Keratinocyte (primary cell): ENCODE measurements around the gene DLGAP1.

Experiments
- EZH2 ChIP-seq: IDR thresholded peaks from one replicate; pipeline ENCODE4 v1.6.1; 2012; ENCODE audit warnings: inconsistent platforms, mild to moderate bottlenecking, low read length, moderate library complexity
- TF ChIP-seq, protein P1 (sequence below), 3 experiments: IDR thresholded peaks in 1 of 3; conservative IDR thresholded peaks in 1 of 3; optimal IDR thresholded peaks in 1 of 3; 2 replicates in 2 of 3; 3 replicates in 1 of 3; pipeline versions ENCODE3 to v1.5.1; 2011; ENCODE audit warnings: low read length in 3 of 3, mild to moderate bottlenecking in 3 of 3, moderate library complexity in 2 of 3, control low read depth in 1 of 3, inconsistent platforms in 1 of 3; ENCODE audit not compliant: insufficient read depth in 2 of 3; ENCODE audit errors: extremely low read depth in 1 of 3

GRCh38 chr18:3798032-3798431 lies 657.1 kb downstream of the DLGAP1 start:
- TF ChIP-seq, protein P1, sequence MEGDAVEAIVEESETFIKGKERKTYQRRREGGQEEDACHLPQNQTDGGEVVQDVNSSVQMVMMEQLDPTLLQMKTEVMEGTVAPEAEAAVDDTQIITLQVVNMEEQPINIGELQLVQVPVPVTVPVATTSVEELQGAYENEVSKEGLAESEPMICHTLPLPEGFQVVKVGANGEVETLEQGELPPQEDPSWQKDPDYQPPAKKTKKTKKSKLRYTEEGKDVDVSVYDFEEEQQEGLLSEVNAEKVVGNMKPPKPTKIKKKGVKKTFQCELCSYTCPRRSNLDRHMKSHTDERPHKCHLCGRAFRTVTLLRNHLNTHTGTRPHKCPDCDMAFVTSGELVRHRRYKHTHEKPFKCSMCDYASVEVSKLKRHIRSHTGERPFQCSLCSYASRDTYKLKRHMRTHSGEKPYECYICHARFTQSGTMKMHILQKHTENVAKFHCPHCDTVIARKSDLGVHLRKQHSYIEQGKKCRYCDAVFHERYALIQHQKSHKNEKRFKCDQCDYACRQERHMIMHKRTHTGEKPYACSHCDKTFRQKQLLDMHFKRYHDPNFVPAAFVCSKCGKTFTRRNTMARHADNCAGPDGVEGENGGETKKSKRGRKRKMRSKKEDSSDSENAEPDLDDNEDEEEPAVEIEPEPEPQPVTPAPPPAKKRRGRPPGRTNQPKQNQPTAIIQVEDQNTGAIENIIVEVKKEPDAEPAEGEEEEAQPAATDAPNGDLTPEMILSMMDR (optimal IDR thresholded peaks at IDR 0.05 in 1 of 3, IDR thresholded peaks at IDR 0.05 in 1 of 3, conservative IDR thresholded peaks at IDR 0.05 in 1 of 3; ENCODE audit: extremely low read depth in 1 of 3, insufficient read depth in 2 of 3, low read length in 3 of 3) = no peak
- TF ChIP-seq EZH2 = no peak
